Calu3 (cell line): ENCODE measurements around the gene ZFP36L2. TPM values are rescaled to one million over a fixed set of nuclear protein-coding genes. Genes with fewer than 3 reads are reported as not detected.

Source experiments
- BruUV-seq: library from RNA; stranded (reverse); fragments of 400-500 nt; replicated peaks from 2 replicates; lab custom pipeline; 2021; lab: Mats Ljungman, UMichigan
- CTCF ChIA-PET: fragments of 300-600 bp; sonication (Branson Sonifier 250); formaldehyde crosslinking; loops from one replicate; lab custom pipeline; 2022; ENCODE audit warnings: antibody characterized with exemption; lab: Charles Lee
- DNase-seq: peaks from one replicate; pipeline ENCODE4 v3.0.0; 2022
- H3K27ac Mint-ChIP-seq: one replicate; pipeline ENCODE4 v1.8.0; 2022; ENCODE audit warnings: mixed read lengths; ENCODE audit not compliant: unreplicated experiment
- H3K27me3 Mint-ChIP-seq: one replicate; pipeline ENCODE4 v1.8.0; 2022; ENCODE audit warnings: mixed read lengths; ENCODE audit not compliant: unreplicated experiment
- H3K36me3 Mint-ChIP-seq: one replicate; pipeline ENCODE4 v1.8.0; 2022; ENCODE audit warnings: mild to moderate bottlenecking, moderate library complexity, mixed read lengths; ENCODE audit not compliant: insufficient read depth, unreplicated experiment
- H3K4me1 Mint-ChIP-seq: one replicate; pipeline ENCODE4 v1.8.0; 2022; ENCODE audit warnings: mild to moderate bottlenecking, low read depth, mixed read lengths; ENCODE audit not compliant: unreplicated experiment
- H3K4me3 Mint-ChIP-seq: one replicate; pipeline ENCODE4 v1.8.0; 2022; ENCODE audit warnings: mild to moderate bottlenecking, low read depth, moderate library complexity, mixed read lengths; ENCODE audit not compliant: unreplicated experiment
- H3K9me3 Mint-ChIP-seq: one replicate; pipeline ENCODE4 v1.8.0; 2022; ENCODE audit warnings: low read depth, mixed read lengths; ENCODE audit not compliant: unreplicated experiment
- intact Hi-C: fragments of 100-400 bp; cut with micrococcal nuclease; formaldehyde crosslinking; loops from one replicate; pipeline ENCODE4 v1.10.0; 2022; ENCODE audit not compliant: unreplicated experiment
- total RNA-seq: library from RNA; stranded (reverse); gene quantifications from 2 replicates; pipeline ENCODE4 v1.2.3, GENCODE V29; 2022
- TF ChIP-seq, protein P1 (sequence below): fragments of 200-600 bp; IDR thresholded peaks from one replicate; pipeline ENCODE4 v1.8.0; 2022; ENCODE audit warnings: antibody characterized with exemption; ENCODE audit not compliant: unreplicated experiment

Gene ZFP36L2
- total RNA-seq, 1 experiment from 2014 or later, result 90.7 TPM

- peaks cover 84% of the 10 kb centered on the region for H3K36me3 Mint-ChIP-seq
- peak; percentile 75 for DNase-seq
- no TSS peak for BruUV-seq
Observed at GRCh38 chr2:43225788-43226557, 433 bp downstream of the ZFP36L2 start.

GRCh38 chr2:43225093-43225787, 1.2 kb downstream of the ZFP36L2 start:
- H3K4me1 Mint-ChIP-seq, result peaks cover 40% of the 10 kb centered on the region
- CTCF ChIA-PET, result no interaction called here
- intact Hi-C loops, result no loop called here
- peak overlapping the region; percentile 98 for H3K4me3 Mint-ChIP-seq
- H3K36me3 Mint-ChIP-seq, result peaks cover 89% of the 10 kb centered on the region
- no peaks in the 10 kb centered on the region for H3K27me3 Mint-ChIP-seq
- no TSS peak for BruUV-seq
- H3K9me3 Mint-ChIP-seq, result no peaks in the 10 kb centered on the region
- H3K27ac Mint-ChIP-seq, result peak overlapping the region; percentile 75
- peak; percentile 63 for DNase-seq
- TF ChIP-seq, protein P1, sequence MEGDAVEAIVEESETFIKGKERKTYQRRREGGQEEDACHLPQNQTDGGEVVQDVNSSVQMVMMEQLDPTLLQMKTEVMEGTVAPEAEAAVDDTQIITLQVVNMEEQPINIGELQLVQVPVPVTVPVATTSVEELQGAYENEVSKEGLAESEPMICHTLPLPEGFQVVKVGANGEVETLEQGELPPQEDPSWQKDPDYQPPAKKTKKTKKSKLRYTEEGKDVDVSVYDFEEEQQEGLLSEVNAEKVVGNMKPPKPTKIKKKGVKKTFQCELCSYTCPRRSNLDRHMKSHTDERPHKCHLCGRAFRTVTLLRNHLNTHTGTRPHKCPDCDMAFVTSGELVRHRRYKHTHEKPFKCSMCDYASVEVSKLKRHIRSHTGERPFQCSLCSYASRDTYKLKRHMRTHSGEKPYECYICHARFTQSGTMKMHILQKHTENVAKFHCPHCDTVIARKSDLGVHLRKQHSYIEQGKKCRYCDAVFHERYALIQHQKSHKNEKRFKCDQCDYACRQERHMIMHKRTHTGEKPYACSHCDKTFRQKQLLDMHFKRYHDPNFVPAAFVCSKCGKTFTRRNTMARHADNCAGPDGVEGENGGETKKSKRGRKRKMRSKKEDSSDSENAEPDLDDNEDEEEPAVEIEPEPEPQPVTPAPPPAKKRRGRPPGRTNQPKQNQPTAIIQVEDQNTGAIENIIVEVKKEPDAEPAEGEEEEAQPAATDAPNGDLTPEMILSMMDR, result no peak

More at GRCh38 chr2:43225788-43226557, 433 bp downstream of the ZFP36L2 start:
- Mint-ChIP-seq H3K4me1 (peaks cover 32% of the 10 kb centered on the region), H3K9me3 (no peaks in the 10 kb centered on the region), H3K27me3 (no peaks in the 10 kb centered on the region), H3K4me3 (peak overlapping the region; percentile 98), H3K27ac (peak overlapping the region; percentile 75)
- intact Hi-C loops, result loop anchor here (1.0 kb wide), 1 partner anchor 258 kb away; no protein-coding TSS in a partner anchor
- CTCF ChIA-PET, result interaction anchor here (0.6 to 2.2 kb wide), 11 partner anchors 51 to 398 kb away, joined by 3 to 11 read pairs (median 5); no protein-coding TSS in a partner anchor
- TF ChIP-seq, protein P1, result no peak

GRCh38 chr2:43224571-43225092, 1.8 kb downstream of the ZFP36L2 start:
- Mint-ChIP-seq H3K9me3 (no peaks in the 10 kb centered on the region), H3K4me1 (peaks cover 42% of the 10 kb centered on the region), H3K27me3 (no peaks in the 10 kb centered on the region), H3K4me3 (peak overlapping the region; percentile 98), H3K27ac (peak overlapping the region; percentile 84), H3K36me3 (peaks cover 93% of the 10 kb centered on the region)
- DNase-seq, result peak; percentile 45
- CTCF ChIA-PET, result interaction anchor here (0.7 kb wide), 1 partner anchor 56 kb away, joined by 7 read pairs; no protein-coding TSS in a partner anchor
- intact Hi-C loops, result loop anchor here (5.0 kb wide), 2 partner anchors 42 to 57 kb away; no protein-coding TSS in a partner anchor
- no TSS peak for BruUV-seq
- TF ChIP-seq, protein P1, result no peak

- BruUV-seq, result no TSS peak
- DNase-seq, result peak; percentile 82
- Mint-ChIP-seq H3K27me3 (no peaks in the 10 kb centered on the region), H3K4me3 (peak overlapping the region; percentile 98), H3K36me3 (peaks cover 93% of the 10 kb centered on the region), H3K27ac (peak overlapping the region; percentile 84), H3K4me1 (peaks cover 42% of the 10 kb centered on the region), H3K9me3 (no peaks in the 10 kb centered on the region)
- intact Hi-C loops, result loop anchor here (5.0 kb wide), 2 partner anchors 42 to 57 kb away; no protein-coding TSS in a partner anchor
- TF ChIP-seq, protein P1, result peak; percentile 20
- CTCF ChIA-PET, result interaction anchor here (0.7 kb wide), 1 partner anchor 55 kb away, joined by 7 read pairs; no protein-coding TSS in a partner anchor
Observed at GRCh38 chr2:43224131-43224570, 2.3 kb downstream of the ZFP36L2 start.
